GM12865 (cell line): Measurements from ENCODE around the gene IRF2.

Source experiments
- DNase-seq: peaks from one replicate; pipeline ENCODE4 v3.0.0; 2010; ENCODE audit warnings: low read depth
- H3K4me3 ChIP-seq: 2 replicates; pipeline ENCODE4 v1.5.1; 2011; ENCODE audit warnings: mild to moderate bottlenecking, low read depth, low read length, control low read depth
- TF ChIP-seq, protein P1 (sequence below): IDR thresholded peaks from 2 replicates; pipeline ENCODE4 v1.5.1; 2011; ENCODE audit warnings: low read length, control low read depth, low read depth, inconsistent platforms; ENCODE audit not compliant: insufficient read depth; ENCODE audit errors: missing control alignments

Gene IRF2

DNA sequence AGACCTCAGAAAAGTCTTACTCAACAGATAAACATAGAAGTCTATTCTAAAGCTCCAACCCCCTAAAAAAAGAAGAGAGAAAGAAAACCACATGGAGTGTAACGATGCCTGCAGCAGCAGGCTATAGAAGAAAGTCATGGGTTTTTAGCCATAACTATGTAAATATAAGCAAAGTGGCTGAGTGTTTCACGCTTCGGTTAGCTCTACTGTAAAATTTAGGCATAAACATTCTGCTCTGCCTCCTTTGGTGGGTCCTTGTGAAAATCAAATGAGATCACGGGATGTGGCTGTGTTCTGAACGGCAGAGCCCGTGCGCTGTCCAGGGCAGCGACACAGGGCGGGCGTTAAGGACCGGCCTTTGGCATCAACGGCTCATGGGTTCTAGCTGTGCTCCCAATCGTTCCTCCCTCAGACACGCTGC lies 78.4 kb downstream of the IRF2 start:
- H3K4me3 ChIP-seq: peak overlapping the region; percentile 32
- peak; percentile 81 for DNase-seq
- TF ChIP-seq, protein P1, sequence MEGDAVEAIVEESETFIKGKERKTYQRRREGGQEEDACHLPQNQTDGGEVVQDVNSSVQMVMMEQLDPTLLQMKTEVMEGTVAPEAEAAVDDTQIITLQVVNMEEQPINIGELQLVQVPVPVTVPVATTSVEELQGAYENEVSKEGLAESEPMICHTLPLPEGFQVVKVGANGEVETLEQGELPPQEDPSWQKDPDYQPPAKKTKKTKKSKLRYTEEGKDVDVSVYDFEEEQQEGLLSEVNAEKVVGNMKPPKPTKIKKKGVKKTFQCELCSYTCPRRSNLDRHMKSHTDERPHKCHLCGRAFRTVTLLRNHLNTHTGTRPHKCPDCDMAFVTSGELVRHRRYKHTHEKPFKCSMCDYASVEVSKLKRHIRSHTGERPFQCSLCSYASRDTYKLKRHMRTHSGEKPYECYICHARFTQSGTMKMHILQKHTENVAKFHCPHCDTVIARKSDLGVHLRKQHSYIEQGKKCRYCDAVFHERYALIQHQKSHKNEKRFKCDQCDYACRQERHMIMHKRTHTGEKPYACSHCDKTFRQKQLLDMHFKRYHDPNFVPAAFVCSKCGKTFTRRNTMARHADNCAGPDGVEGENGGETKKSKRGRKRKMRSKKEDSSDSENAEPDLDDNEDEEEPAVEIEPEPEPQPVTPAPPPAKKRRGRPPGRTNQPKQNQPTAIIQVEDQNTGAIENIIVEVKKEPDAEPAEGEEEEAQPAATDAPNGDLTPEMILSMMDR: no peak

GRCh38 chr4:184395451-184395917 lies 78.9 kb downstream of the IRF2 start:
- TF ChIP-seq, protein P1: no peak
- peak overlapping the region; percentile 32 for H3K4me3 ChIP-seq
- DNase-seq: peak; percentile 37

DNA sequence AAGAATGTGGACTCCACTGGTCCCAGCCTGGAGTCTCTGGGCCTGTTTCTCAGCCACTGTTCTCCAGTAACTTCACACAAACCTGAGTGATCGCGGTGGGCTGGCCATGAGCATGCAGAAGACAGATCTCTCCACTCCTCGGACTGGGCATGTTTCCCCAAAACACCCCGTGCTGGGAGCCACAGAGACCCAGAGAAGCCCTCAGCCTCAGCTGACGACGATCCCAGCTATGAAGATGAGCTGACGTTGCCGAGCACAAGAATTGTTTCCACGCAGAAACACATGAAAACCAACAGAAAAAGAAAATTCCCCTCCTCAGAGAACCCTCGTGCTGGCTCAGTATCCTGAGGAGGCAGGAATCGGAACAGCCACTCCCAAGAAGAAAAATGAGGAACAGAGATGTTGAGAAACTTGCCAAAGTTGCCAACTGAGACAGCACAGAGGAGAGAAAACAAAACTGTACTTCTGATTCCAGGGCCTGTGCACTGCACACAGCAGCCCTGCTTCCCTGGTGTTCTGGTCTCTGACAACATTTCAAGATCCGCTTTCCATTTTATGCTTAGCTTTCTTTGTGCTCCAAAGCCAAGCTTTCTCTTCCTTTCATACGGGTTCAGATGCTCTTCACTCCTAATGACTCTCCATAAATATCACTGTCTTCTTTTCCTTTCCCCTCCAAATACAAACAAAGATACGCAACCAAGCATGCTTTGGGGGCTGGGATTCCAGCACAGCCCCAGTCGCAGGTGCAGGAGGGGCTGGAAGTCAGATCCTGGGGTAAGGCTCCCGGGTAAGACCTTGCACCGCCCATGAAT lies 81.4 kb downstream of the IRF2 start:
- H3K4me3 ChIP-seq: no peak overlapping the region
- TF ChIP-seq, protein P1: no peak
- DNase-seq: no peak

- TF ChIP-seq, protein P1: no peak
- no peak for DNase-seq
- no peak overlapping the region for H3K4me3 ChIP-seq
Observed at GRCh38 chr4:184392316-184392715, 82.0 kb downstream of the IRF2 start.

- TF ChIP-seq, protein P1: no peak
- DNase-seq: no peak
- no peak overlapping the region for H3K4me3 ChIP-seq
Observed at GRCh38 chr4:184389978-184390900, 84.1 kb downstream of the IRF2 start.

GRCh38 chr4:184388106-184388505 lies 86.2 kb downstream of the IRF2 start:
- H3K4me3 ChIP-seq: no peak overlapping the region
- TF ChIP-seq, protein P1: no peak
- no peak for DNase-seq
